K562 (cell line): ENCODE measurements around the gene LMAN1L. TPM values are rescaled to one million over a fixed set of nuclear protein-coding genes. Genes with fewer than 3 reads are reported as not detected.

ENCODE experiments used
- ATAC-seq: fragments of 200-7000 bp; cut with Tn5 transposase; 3 replicates; pipeline ENCODE4 v1.9.1; 2020; ENCODE audit warnings: moderate library complexity
- BruUV-seq: library from RNA; stranded (reverse); fragments of 400-500 nt; replicated peaks from 2 replicates; lab custom pipeline; 2021; lab: Mats Ljungman, UMichigan
- CTCF ChIA-PET: fragments of 300-600 bp; formaldehyde crosslinking; extraction: SDS; loops from one replicate; lab custom pipeline; 2021; ENCODE audit warnings: low intra/inter-chr PET ratio; lab: Yijun Ruan, JAX
- POLR2A ChIA-PET: fragments of 300-600, 350-650 bp; sonication (Branson Sonifier 250); formaldehyde crosslinking; extraction: SDS; loops from one replicate; lab custom pipeline; 2021; ENCODE audit warnings: antibody characterized with exemption, inconsistent platforms; lab: Yijun Ruan, JAX
- DNase-seq, 4 experiments: peaks; one replicate each; pipeline versions ENCODE4 v3.0.0 to v3.0.0-alpha.2; 2011 to 2018; ENCODE audit warnings: low spot score in 3 of 4, mixed read lengths in 3 of 4; ENCODE audit errors: extremely low read depth in 1 of 4
- FAIRE-seq: peaks from 2 replicates; lab custom pipeline; 2011; peaks lifted over from hg19 to GRCh38; lab: Jason Lieb, UNC
- H2AFZ ChIP-seq: 2 replicates; pipeline ENCODE4 v1.6.0; 2011; ENCODE audit warnings: low read depth, low read length, control low read depth, inconsistent platforms
- H3K27ac ChIP-seq: fragments of 200-600 bp; 3 replicates; pipeline ENCODE4 v1.8.0; 2011; ENCODE audit warnings: low read depth, mild to moderate bottlenecking, control low read depth, inconsistent platforms, low read length, moderate library complexity, mixed read lengths; ENCODE audit errors: extremely low read depth
- H3K27me3 ChIP-seq, 2 experiments: fragments of 300-600 bp in 1 of 2; 2 replicates in 1 of 2; 3 replicates in 1 of 2; pipeline versions ENCODE4 v1.6.0 to v1.8.0; 2011; ENCODE audit warnings: inconsistent platforms in 2 of 2, low read length in 2 of 2, mild to moderate bottlenecking in 1 of 2, mixed read lengths in 1 of 2, moderate library complexity in 1 of 2; ENCODE audit not compliant: control insufficient read depth in 2 of 2, insufficient read depth in 2 of 2
- H3K36me3 ChIP-seq: fragments of 300-600 bp; 3 replicates; pipeline ENCODE4 v1.8.0; 2011; ENCODE audit warnings: mild to moderate bottlenecking, low read length, inconsistent platforms; ENCODE audit not compliant: control insufficient read depth, insufficient read depth
- H3K4me1 ChIP-seq, 2 experiments: fragments of 200-600 bp in 1 of 2; replicated peaks in 1 of 2; 2 replicates in 1 of 2; 3 replicates in 1 of 2; pipeline versions ENCODE4 v1.5.1 to v1.8.0; 2011; ENCODE audit warnings: inconsistent platforms in 2 of 2, low read length in 2 of 2, mild to moderate bottlenecking in 1 of 2, mixed read lengths in 1 of 2, moderate library complexity in 1 of 2; ENCODE audit not compliant: control insufficient read depth in 2 of 2, insufficient read depth in 2 of 2
- H3K4me2 ChIP-seq: 2 replicates; pipeline ENCODE4 v1.6.1; 2011; ENCODE audit warnings: low read length, control low read depth, inconsistent platforms, mixed read lengths; ENCODE audit not compliant: insufficient read depth
- H3K4me3 ChIP-seq: fragments of 200-600 bp; sonication (generic), shearing (Covaris generic); 2 replicates; pipeline ENCODE4 v1.5.1; 2016; ENCODE audit warnings: control low read depth, inconsistent platforms
- H3K79me2 ChIP-seq: fragments of 200-600 bp; 3 replicates; pipeline ENCODE4 v1.8.0; 2011; ENCODE audit warnings: low read length, inconsistent platforms; ENCODE audit not compliant: control insufficient read depth, insufficient read depth
- H3K9ac ChIP-seq, 2 experiments: 2 replicates each; pipeline versions ENCODE4 v1.6.0 to v1.6.1; 2011; ENCODE audit warnings: low read depth in 2 of 2, low read length in 2 of 2, control low read depth in 1 of 2, inconsistent platforms in 1 of 2, mild to moderate bottlenecking in 1 of 2, mixed read lengths in 1 of 2; ENCODE audit not compliant: insufficient read depth in 1 of 2
- H3K9me1 ChIP-seq: one replicate; pipeline ENCODE4 v1.6.0; 2011; ENCODE audit warnings: inconsistent platforms, mild to moderate bottlenecking, low read length, moderate library complexity; ENCODE audit not compliant: control insufficient read depth, insufficient read depth
- H3K9me3 ChIP-seq: replicated peaks from 2 replicates; pipeline ENCODE4 v1.5.1; 2011; ENCODE audit warnings: low read depth, low read length, inconsistent platforms; ENCODE audit not compliant: control insufficient read depth, insufficient read depth
- H4K20me1 ChIP-seq: replicated peaks from 2 replicates; pipeline ENCODE4 v1.6.1; 2011; ENCODE audit warnings: low read length, inconsistent platforms, mixed read lengths; ENCODE audit not compliant: control insufficient read depth, insufficient read depth
- FOXJ2 ChIP-seq: fragments of 200-800 bp; sonication (Bioruptor generic); IDR thresholded peaks from 2 replicates; pipeline ENCODE4 v1.6.1; 2016; ENCODE audit warnings: missing genetic modification characterization, missing compliant biosample characterization
- GTF2A2 ChIP-seq: IDR thresholded peaks from 2 replicates; pipeline ENCODE4 v1.6.1; 2016; ENCODE audit warnings: mild to moderate bottlenecking, missing genetic modification characterization, missing compliant biosample characterization
- KLF6 ChIP-seq: fragments of 250-450 bp; sonication (Bioruptor Pico); IDR thresholded peaks from 2 replicates; pipeline ENCODE4 v1.4.0; 2020; ENCODE audit warnings: mild to moderate bottlenecking, moderate library complexity, borderline replicate concordance
- MYC ChIP-seq, 2 experiments: fragments of 250-450 bp in 1 of 2; sonication (Bioruptor Pico) in 1 of 2; IDR thresholded peaks; 2 replicates each; pipeline versions ENCODE4 v1.5.1 to v1.6.1; 2012 to 2021; ENCODE audit warnings: low read depth in 2 of 2, borderline replicate concordance in 1 of 2, improper control_type of control experiment in 1 of 2, low read length in 1 of 2, mild to moderate bottlenecking in 1 of 2, moderate library complexity in 1 of 2
- NR0B1 ChIP-seq: fragments of 450-650 bp; IDR thresholded peaks from one replicate; pipeline ENCODE4 v1.6.1; 2018; ENCODE audit warnings: mild to moderate bottlenecking, moderate library complexity; ENCODE audit not compliant: partially characterized antibody
- POLR2AphosphoS5 ChIP-seq: IDR thresholded peaks from 2 replicates; pipeline ENCODE4 v1.6.1; 2011; ENCODE audit warnings: mild to moderate bottlenecking, low read depth, low read length, moderate library complexity; ENCODE audit not compliant: control insufficient read depth, insufficient read depth
- RBM22 ChIP-seq: fragments of 200-400 bp; formaldehyde crosslinking; IDR thresholded peaks from 2 replicates; pipeline ENCODE4 v1.6.1; 2018; ENCODE audit warnings: low read length, low read depth; ENCODE audit not compliant: poor library complexity, severe bottlenecking
- SAP30 ChIP-seq: fragments of 200-600 bp; sonication (generic); IDR thresholded peaks from 2 replicates; pipeline ENCODE4 v1.6.1; 2012; ENCODE audit warnings: borderline replicate concordance, low read depth, mild to moderate bottlenecking, moderate library complexity, low read length, control low read depth, inconsistent platforms; ENCODE audit not compliant: insufficient read depth, poor library complexity, severe bottlenecking
- SETDB1 ChIP-seq: IDR thresholded peaks from one replicate; pipeline ENCODE4 v1.6.1; 2012; ENCODE audit warnings: low read length, control low read depth, inconsistent platforms
- ZBTB12 ChIP-seq: fragments of 250-450 bp; sonication (Bioruptor Pico); IDR thresholded peaks from 2 replicates; pipeline ENCODE4 v1.4.0; 2020
- WGBS: fragments of 100-300 bp; shearing (Covaris generic); methylation state at CpG from one replicate; pipeline ENCODE4 v1.1.6; 2016; ENCODE audit warnings: low coverage, mixed read lengths; ENCODE audit not compliant: insufficient coverage; ENCODE audit errors: missing lambda C conversion rate; 5-methylcytosine and 5-hydroxymethylcytosine counted together
- in situ Hi-C: fragments of 300-500 bp; cut with MboI; formaldehyde crosslinking; loops from 4 replicates; pipeline ENCODE4 v1.15.0; 2018; ENCODE audit warnings: inconsistent platforms, mixed read lengths
- intact Hi-C: fragments of 100-400 bp; cut with micrococcal nuclease; formaldehyde crosslinking; loops from 2 replicates; pipeline ENCODE4 v1.14.2; 2022
- polyA plus RNA-seq, 8 experiments: library from polyadenylated mRNA; depleted of rRNA in 4 of 8; stranded (reverse) in 5 of 8; unstranded in 3 of 8; fragments of >200 nt; fragmentation: Nextera tagmentation in 2 of 8; fragmentation: Illumina TruSeq in 1 of 8; extraction: Ambion mirVana in 2 of 8; extraction: Trizol in 1 of 8; gene quantifications; 2 replicates each; pipeline versions ENCODE4 v1.2.1 to v1.2.3, GENCODE V29; 2011 to 2014; ENCODE audit warnings: inconsistent platforms in 1 of 8, missing spikeins in 1 of 8
- total RNA-seq, 7 experiments: library from RNA; depleted of rRNA in 6 of 7; stranded (reverse); fragments of >200 nt in 6 of 7; fragmentation: Illumina TruSeq in 2 of 7; extraction: Trizol in 2 of 7; gene quantifications; 2 replicates each; pipeline versions ENCODE4 v1.2.1 to v1.2.3, GENCODE V29; 2011 to 2021; ENCODE audit warnings: low replicate concordance in 1 of 7
- TF ChIP-seq, protein P1 (sequence below): sonication (generic); formaldehyde crosslinking; IDR thresholded peaks from 2 replicates; pipeline ENCODE4 v1.8.1; 2023; ENCODE audit warnings: mild to moderate bottlenecking, missing genetic modification reagents

LMAN1L gene
- total and polyA plus RNA-seq, 9 of the 15 experiments (the other 6 are each of a cell fraction or from before 2014, with no cell fraction given): not detected

- TF ChIP-seq, protein P1, sequence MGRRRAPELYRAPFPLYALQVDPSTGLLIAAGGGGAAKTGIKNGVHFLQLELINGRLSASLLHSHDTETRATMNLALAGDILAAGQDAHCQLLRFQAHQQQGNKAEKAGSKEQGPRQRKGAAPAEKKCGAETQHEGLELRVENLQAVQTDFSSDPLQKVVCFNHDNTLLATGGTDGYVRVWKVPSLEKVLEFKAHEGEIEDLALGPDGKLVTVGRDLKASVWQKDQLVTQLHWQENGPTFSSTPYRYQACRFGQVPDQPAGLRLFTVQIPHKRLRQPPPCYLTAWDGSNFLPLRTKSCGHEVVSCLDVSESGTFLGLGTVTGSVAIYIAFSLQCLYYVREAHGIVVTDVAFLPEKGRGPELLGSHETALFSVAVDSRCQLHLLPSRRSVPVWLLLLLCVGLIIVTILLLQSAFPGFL (CRISPR knock-in tag): 0 out of 2 replicates have a peak, but pooled peaks have one; percentile 57
- peak; percentile 50; the same call in 1 of the 2 replicates for TF ChIP-seq ZBTB12
- no peak for TF ChIP-seq NR0B1
These were observed 60.6 kb downstream of the LMAN1L start, which contains the start of gene SCAMP2 (continued) for GRCh38 chr15:74873036-74873755.

GRCh38 chr15:74873756-74874424, 61.3 kb downstream of the LMAN1L start:
- POLR2A ChIA-PET: interaction anchor here (0.6 to 1.5 kb wide), 4 partner anchors 8 to 32 kb away, joined by 3 to 5 read pairs (median 4); partner anchors contain the start of gene MPI
- Histone ChIP-seq H3K9ac (peak overlapping the region; percentile 93 to 99), H3K4me2 (peak overlapping the region; percentile 99), H3K9me3 (no peaks in the 10 kb centered on the region), H3K4me1 (peaks cover 17 to 19% of the 10 kb centered on the region in 2 experiments; a peak in 4 of 5 replicates), H3K79me2 (peaks cover 38% of the 10 kb centered on the region), H3K36me3 (peaks cover 17% of the 10 kb centered on the region), H2AFZ (peak overlapping the region; percentile 98), H3K27ac (peak overlapping the region; percentile 93), H4K20me1 (peaks cover 10% of the 10 kb centered on the region; the same call in 1 of the 2 replicates), H3K9me1 (no peaks in the 10 kb centered on the region), H3K4me3 (peak overlapping the region; percentile 76), H3K27me3 (no peaks in the 10 kb centered on the region)
- peak; percentile 51 for ATAC-seq
- WGBS: 12% methylated on average over 12 of the region's 16 CpGs
- TSS peak; percentile 89 for BruUV-seq
- in situ Hi-C loops: no loop called here
- peak; percentile 62 for FAIRE-seq
- CTCF ChIA-PET: no interaction called here
- intact Hi-C loops: no loop called here
- DNase-seq: peak; percentile 47 to 63 (median 48)
- TF ChIP-seq SETDB1 (no peak), GTF2A2 (tag) (no peak), POLR2AphosphoS5 (no peak), KLF6 (CRISPR knock-in tag) (no peak), MYC (IDR thresholded peaks at IDR 0.05; ENCODE audit: low read depth, low read length) (no peak), MYC (CRISPR knock-in tag; IDR thresholded peaks at IDR 0.05; ENCODE audit: borderline replicate concordance, low read depth) (no peak), FOXJ2 (tag) (no peak), RBM22 (no peak), SAP30 (no peak)
